GM12891 (cell line): ENCODE measurements around the gene NTHL1.

Source experiments
- DNase-seq: peaks from one replicate; pipeline ENCODE4 v3.0.0; 2011; ENCODE audit warnings: low spot score; ENCODE audit not compliant: insufficient read length
- FAIRE-seq: peaks from 2 replicates; lab custom pipeline; 2011; peaks lifted over from hg19 to GRCh38; lab: Jason Lieb, UNC
- PAX5 ChIP-seq: IDR thresholded peaks from 2 replicates; pipeline ENCODE4 v1.6.1; 2011; ENCODE audit warnings: low read length, moderate library complexity, mild to moderate bottlenecking; ENCODE audit not compliant: insufficient read depth, severe bottlenecking
- POLR2A ChIP-seq: IDR thresholded peaks from 2 replicates; pipeline ENCODE4 v1.6.1; 2011; ENCODE audit warnings: low read depth, low read length, control low read depth
- POLR2AphosphoS5 ChIP-seq: IDR thresholded peaks from 2 replicates; pipeline ENCODE4 v1.6.1; 2011; ENCODE audit warnings: low read depth, low read length, control low read depth
- POU2F2 ChIP-seq: IDR thresholded peaks from 2 replicates; pipeline ENCODE4 v1.6.1; 2011; ENCODE audit warnings: low read depth, mild to moderate bottlenecking, control low read depth, low read length, moderate library complexity
- SPI1 ChIP-seq: IDR thresholded peaks from 2 replicates; pipeline ENCODE4 v1.6.1; 2011; ENCODE audit warnings: low read depth, low read length, control low read depth
- TAF1 ChIP-seq: IDR thresholded peaks from 2 replicates; pipeline ENCODE4 v1.6.1; 2011; ENCODE audit warnings: low read depth, low read length, control low read depth

Gene NTHL1

DNA sequence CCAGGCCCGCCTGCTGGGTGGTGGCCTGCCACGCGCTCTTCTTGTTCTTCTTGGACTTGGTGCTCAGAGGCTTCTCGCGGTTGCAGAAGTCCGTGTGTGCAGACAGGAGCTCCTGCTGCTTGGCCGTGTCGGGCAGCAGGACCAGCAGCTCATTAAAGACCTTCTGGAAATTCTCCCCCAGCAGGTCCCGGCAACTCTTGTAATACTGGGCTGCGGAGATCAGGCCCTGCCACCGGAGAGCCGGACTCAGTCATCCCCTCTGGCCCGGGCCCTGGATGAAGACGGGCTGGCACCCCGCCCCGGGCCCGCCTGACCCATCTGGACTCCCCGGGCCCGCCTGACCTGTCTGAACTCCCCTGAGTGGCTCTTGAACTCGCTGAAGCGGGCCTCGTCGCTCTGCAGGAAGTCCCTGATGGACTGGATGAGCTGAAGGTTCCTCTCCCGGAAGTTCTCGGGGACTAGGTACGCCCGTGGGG is 49.2 kb downstream of the NTHL1 start:
- FAIRE-seq: no peak
- no peak for TF ChIP-seq SPI1
- TF ChIP-seq TAF1: no peak
- no peak for TF ChIP-seq POLR2A
- TF ChIP-seq PAX5: no peak
- TF ChIP-seq POLR2AphosphoS5: no peak
- no peak for TF ChIP-seq POU2F2
- no peak for DNase-seq

DNA sequence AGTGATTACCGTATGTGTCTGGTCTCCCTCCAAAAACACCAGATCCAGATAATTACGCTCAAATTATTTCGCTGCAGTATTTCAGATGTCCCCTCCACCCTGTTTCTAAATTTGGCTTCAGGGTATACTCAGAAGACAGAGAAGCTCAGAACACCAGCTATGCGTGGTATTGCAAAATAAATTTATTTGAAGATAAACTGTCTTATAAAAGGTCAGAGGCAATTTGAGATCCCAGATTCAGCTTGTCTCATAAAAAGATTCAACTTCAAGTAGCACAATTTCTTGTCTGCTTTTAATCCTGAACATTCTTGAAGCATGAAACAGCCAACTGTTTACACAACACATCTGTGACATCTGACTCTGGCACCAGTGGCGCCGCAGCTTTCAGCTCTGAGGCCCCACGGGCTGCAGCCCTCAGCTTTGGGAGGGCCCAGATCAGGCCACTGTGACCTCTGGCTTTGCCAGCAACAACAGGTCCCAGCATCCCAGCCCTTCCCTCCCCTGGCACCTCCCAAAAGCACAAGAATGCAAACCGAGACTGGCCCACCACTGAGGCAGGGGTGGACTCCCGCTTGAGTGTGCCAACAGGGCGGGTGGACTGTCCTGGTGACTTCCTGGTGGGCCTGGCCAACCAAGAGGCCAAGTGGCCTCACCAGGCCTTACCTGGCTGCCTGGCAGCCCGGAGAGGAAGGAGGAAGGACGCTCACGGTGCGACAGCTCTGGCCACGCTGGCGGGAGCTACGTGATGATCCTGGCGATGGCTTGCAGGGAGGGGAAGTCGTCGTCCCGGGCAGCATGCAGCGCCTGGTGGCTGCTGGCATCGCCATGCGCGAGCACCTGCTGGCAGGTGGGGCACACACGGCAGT is 49.9 kb downstream of the NTHL1 start:
- FAIRE-seq: no peak
- TF ChIP-seq SPI1 (no peak), TAF1 (no peak), POLR2AphosphoS5 (no peak), POLR2A (no peak), POU2F2 (no peak), PAX5 (no peak)
- DNase-seq: no peak

DNA sequence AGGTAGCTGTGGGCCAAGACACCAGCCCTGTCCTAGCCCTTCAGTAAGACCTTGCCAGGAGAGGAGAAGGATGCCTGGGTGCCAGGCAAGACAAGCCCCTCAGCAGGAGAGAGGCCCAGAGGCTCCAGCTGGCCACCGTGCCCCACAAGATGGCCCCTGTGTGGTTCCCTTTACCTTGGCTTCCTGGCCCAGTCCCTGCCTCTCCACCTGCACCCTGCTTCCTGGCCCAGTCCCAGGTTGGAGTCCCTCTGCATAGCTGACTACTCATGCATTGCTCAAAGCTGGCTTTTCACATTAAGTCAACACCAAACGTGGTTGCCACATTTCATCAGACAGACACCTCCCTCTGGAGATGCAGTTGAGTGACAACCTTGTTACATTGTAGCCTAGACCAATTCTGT is 53.9 kb downstream of the NTHL1 start:
- FAIRE-seq (peak; percentile 73), DNase-seq (no peak)
- no peak for TF ChIP-seq POLR2AphosphoS5
- no peak for TF ChIP-seq PAX5
- no peak for TF ChIP-seq SPI1
- no peak for TF ChIP-seq POU2F2
- no peak for TF ChIP-seq TAF1
- TF ChIP-seq POLR2A: no peak

DNA sequence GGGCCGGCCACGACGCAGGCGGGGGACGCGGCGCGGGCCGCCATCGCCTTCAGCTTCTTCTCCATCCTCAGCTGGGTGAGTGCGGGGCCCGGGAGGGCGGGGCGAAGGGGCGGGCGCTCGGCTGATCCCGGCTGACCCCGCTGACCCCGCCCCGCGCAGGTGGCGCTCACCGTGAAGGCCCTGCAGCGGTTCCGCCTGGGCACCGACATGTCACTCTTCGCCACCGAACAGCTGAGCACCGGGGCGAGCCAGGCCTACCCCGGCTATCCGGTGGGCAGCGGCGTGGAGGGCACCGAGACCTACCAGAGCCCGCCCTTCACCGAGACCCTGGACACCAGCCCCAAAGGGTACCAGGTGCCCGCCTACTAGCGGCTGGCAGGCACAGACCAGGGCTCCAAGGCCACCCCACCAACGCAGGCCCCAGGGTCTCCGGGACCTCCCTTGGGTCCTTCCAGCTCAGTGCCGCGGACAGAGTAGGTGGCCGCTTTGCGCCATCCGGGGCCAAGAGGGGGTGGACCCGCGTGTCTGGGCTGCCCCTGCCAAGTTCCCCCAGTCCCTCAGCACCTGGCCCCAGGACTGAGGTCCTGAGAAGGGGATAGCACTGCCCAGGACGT is 54.8 kb downstream of the NTHL1 start:
- no peak for TF ChIP-seq TAF1
- TF ChIP-seq POLR2AphosphoS5: no peak
- TF ChIP-seq POLR2A: no peak
- no peak for TF ChIP-seq PAX5
- TF ChIP-seq SPI1: no peak
- no peak for TF ChIP-seq POU2F2
- FAIRE-seq (no peak), DNase-seq (no peak)

DNA sequence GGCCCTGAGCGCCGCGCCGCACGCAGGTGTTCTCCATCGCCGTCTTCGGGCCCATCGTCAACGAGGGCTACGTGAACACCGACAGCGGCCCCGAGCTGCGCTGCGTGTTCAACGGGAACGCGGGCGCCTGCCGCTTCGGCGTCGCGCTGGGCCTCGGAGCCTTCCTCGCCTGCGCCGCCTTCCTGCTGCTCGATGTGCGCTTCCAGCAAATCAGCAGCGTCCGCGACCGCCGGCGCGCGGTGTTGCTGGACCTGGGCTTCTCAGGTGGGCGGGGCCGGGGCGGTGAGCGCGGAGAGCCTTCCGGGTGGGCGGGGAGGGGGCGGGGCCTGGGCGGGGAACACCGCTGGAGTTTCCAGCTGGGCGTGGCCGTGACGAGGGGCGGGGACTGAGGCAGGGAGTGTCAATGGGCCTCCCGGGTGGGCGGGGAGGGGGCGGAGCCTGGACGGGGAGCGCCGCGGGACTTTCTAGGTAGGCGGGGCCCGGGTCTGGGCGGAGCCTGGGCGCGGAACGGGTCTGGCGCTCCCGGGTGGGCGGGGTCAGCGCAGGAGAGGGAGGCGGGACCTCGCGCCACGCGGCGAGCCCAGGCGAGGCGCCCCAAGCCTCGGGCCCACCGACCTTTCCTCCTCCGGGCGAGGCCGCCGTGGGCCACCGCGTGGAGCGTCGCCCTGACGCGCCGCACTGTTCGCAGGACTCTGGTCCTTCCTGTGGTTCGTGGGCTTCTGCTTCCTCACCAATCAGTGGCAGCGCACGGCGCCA is 55.5 kb downstream of the NTHL1 start:
- FAIRE-seq (peak; percentile 72), DNase-seq (peak; percentile 99)

DNA sequence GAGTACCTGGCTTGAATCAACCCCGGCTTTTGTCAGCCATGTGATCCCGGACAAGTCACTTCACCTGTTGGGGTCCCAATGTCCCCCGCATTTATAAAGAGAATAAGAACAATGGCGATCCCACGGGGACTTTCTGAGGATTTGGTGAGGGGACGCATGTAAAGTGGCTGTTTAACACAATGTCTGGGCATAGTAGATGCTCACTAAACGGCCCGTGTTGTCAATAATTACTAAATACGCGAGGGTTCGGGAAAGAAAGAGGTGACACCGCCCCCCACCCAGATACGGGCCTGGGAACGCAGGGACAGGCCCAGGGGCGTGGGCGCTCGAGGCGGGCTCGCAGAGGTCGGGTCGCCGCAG is 56.1 kb downstream of the NTHL1 start:
- DNase-seq (no peak), FAIRE-seq (no peak)
- TF ChIP-seq POU2F2: no peak

More for the DNA sequence above, 55.5 kb downstream of the NTHL1 start:
- TF ChIP-seq POLR2AphosphoS5: 0 out of 2 replicates have a peak, but pooled peaks have one; percentile 22
- TF ChIP-seq POLR2A: peak; percentile 35; the same call in 1 of the 2 replicates
- no peak for TF ChIP-seq SPI1
- 0 out of 2 replicates have a peak, but pooled peaks have one; percentile 24 for TF ChIP-seq TAF1
- no peak for TF ChIP-seq POU2F2
- TF ChIP-seq PAX5: no peak

DNA sequence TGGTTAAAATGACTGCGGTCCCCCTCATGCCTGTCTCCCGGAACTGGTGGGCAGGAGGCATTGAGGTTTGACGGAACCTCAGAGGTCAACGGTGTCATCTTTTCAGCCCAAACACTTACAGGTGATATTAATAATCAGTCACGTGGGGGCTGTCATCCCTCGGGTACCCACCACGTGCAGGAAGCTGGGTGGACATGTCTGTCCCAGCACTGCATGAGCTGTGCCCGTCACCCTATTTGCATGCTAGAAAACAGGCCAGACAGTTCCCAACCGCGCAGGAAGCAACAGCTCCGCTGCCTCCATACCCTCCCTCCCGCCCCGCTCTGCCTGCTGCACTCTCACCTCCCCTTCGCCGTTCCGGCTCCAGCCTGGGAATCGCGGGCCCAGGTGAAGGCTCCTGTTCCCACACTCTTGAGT is 56.5 kb downstream of the NTHL1 start:
- TF ChIP-seq PAX5 (no peak), POU2F2 (peak; percentile 82)
- DNase-seq (no peak), FAIRE-seq (peak; percentile 93)

DNA sequence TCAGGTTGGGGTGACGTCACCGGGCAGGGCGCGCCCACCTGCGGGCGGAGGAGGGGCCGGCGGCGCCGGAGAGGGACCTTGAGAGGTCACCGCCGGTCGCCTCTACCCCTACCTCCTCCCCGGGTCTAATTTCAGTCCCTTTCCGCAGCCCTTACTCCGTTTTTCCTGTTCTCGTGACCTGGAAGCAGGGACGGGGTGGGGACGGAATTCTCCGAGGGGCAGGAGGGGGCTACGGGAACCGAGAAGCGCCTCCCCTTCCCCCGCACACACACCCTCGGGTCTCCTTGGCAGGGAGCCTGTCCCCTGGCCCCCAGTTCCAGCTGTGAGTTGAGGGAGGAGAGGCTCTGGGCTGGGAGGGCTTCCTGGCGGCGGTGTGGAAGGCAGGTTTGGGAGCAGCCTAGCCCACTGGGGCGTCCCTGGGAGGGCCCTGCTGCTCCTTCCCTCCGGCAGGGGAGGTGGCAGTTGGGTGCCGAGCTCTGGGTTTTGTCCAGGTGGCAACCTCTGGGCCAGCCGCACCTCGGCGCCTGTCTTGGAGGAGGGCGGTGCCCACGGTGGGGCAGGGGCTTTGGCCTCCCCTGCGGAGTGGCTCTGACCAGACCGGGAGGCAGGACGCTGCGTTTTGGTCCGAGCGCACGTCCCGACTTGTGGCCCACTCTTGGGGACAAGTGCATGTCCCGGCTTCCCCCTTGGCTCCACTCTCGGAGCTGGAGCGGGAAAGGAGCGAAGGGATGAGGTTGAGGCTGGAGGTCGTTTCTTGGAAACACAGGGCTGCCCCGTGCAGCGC is 57.1 kb downstream of the NTHL1 start:
- no peak for DNase-seq
- peak; percentile 45 for FAIRE-seq
- TF ChIP-seq POU2F2 (no peak), POLR2AphosphoS5 (no peak), PAX5 (no peak), SPI1 (no peak), POLR2A (no peak), TAF1 (no peak)

DNA sequence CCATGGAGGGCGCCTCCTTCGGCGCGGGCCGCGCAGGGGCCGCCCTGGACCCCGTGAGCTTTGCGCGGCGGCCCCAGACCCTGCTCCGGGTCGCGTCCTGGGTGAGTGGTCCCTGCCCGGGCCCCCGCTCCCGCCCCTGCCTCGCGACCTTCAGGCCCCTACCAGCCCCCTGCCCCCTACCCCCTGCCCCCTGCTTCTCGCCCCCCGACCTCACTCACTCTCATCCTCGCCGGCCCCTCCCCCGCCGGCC is 57.6 kb downstream of the NTHL1 start:
- no peak for TF ChIP-seq SPI1
- no peak for TF ChIP-seq POU2F2
- no peak for TF ChIP-seq TAF1
- TF ChIP-seq POLR2A: no peak
- TF ChIP-seq POLR2AphosphoS5: no peak
- TF ChIP-seq PAX5: no peak
- DNase-seq: no peak
- FAIRE-seq: no peak
